Measurements from ENCODE around the gene COG7. TPM values are rescaled to one million over a fixed set of nuclear protein-coding genes. Genes with fewer than 3 reads are reported as not detected.
"Not testable (repeated sequence)": the region's sequence is repeated elsewhere in the genome, so short reads cannot be mapped to it uniquely, and the experiment has no call there.

Gene COG7
- total RNA-seq, 2 experiments from 2014 or later: 20.0 to 21.5 TPM

DNA sequence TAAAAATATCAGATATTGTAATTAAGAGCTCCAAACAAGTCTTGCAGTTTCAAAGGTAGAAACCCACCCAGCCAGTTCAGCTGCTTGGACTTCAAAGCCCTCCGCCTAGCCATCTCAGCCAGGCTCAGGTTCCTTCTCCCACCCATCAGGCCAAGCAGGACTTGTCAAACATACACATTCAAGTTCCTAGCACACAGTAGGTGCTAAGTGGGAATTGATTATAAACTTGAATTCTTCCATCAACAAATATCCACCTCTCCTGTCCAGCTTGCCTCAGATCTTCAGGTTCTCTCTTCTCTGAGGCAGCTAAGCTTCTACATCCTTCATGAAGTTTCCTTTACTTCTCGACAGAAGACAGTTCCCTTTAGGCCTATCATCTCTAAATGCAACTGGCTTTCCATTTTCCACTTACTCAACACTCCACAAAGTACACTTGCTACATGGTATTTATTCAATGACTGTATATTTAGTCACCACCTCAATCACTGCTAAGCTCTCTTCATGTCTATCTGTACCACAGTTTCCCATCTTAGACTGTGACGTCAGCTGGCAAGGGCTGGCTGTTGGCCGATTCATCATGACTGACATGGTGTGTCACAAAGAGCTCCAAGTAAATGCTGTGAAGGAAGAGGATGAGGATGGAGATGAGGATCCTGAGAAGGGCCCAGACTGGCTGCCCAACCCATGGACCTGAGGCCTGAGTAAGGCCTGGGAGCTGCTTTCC, 13.3 kb upstream of the COG7 start:
- CTCF ChIA-PET: interaction anchor here (1.0 kb wide), 1 partner anchor 31 kb away, joined by 3 read pairs; no protein-coding TSS in a partner anchor

GRCh38 chr16:23465179-23465578, 12.2 kb upstream of the COG7 start:
- Mint-ChIP-seq H3K27ac (no peak overlapping the region), H3K4me3 (no peak overlapping the region), H3K27me3 (ENCODE audit: low read depth) (no peaks in the 10 kb centered on the region), H3K36me3 (ENCODE audit: low read depth) (peaks cover 28% of the 10 kb centered on the region), H3K9me3 (ENCODE audit: insufficient read depth) (no peaks in the 10 kb centered on the region), H3K4me1 (ENCODE audit: low read depth) (no peaks in the 10 kb centered on the region)
- DNase-seq: no peak
- CTCF ChIA-PET: no interaction called here
- POLR2A ChIA-PET: no interaction called here
- ATAC-seq: no peak

More for the DNA sequence above, 13.3 kb upstream of the COG7 start:
- Mint-ChIP-seq H3K4me1 (ENCODE audit: low read depth) (no peaks in the 10 kb centered on the region), H3K4me3 (no peak overlapping the region), H3K36me3 (ENCODE audit: low read depth) (peaks cover 30% of the 10 kb centered on the region), H3K27me3 (ENCODE audit: low read depth) (no peaks in the 10 kb centered on the region), H3K9me3 (ENCODE audit: insufficient read depth) (no peaks in the 10 kb centered on the region), H3K27ac (no peak overlapping the region)
- POLR2A ChIA-PET: interaction anchor here (0.5 kb wide), 1 partner anchor 134 kb away, joined by 3 read pairs; no protein-coding TSS in a partner anchor
- DNase-seq (no peak), ATAC-seq (no peak)

DNA sequence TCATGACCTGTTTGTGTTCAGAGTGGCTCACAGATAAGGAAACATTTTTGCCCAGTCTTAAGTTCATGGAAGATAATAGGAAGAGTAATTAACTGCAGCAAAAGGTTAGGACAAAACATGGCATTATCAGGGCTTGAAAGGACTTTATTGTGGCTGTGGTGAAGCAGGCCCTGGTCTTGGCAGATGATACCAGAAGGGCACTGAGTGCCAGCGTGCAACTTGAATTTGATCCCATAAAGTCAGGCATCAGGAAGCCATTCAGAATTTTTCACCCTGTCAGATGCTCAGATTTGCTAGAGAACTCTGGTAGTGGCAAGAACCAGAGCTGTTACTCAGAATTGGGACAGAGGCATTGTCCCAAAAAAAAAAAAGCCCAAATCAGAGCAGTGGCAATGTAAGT, 11.2 kb upstream of the COG7 start:
- Mint-ChIP-seq H3K9me3 (ENCODE audit: insufficient read depth) (no peaks in the 10 kb centered on the region), H3K36me3 (ENCODE audit: low read depth) (peaks cover 19% of the 10 kb centered on the region), H3K27ac (no peak overlapping the region), H3K4me1 (ENCODE audit: low read depth) (no peaks in the 10 kb centered on the region), H3K4me3 (no peak overlapping the region), H3K27me3 (ENCODE audit: low read depth) (no peaks in the 10 kb centered on the region)
- ChIA-PET POLR2A (no interaction called here), CTCF (interaction anchor here (1.0 kb wide), 1 partner anchor 30 kb away, joined by 3 read pairs; no protein-coding TSS in a partner anchor)
- ATAC-seq (no peak), DNase-seq (no peak)

DNA sequence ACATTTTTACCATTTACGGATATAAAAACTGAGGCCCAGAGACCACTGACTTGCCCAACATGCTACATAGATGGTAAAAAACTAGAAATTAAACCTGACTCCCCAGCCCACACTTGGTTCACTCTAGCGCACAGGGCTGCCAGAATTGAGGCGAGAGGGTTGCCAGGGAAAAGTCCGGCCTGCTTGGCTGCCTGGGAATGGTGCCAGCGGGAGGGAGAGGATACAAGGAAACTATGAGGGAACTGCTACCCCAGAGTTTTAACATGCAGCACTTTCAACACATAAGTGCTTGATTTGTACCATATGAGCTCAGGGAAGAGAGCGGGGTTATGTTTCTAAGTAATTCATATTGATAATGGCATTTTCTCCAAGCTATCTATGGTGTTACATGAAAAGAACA, 10.0 kb upstream of the COG7 start:
- not testable (repeated sequence) for H3K27me3 Mint-ChIP-seq (ENCODE audit: low read depth); DNase-seq; H3K27ac Mint-ChIP-seq; H3K4me1 Mint-ChIP-seq (ENCODE audit: low read depth); H3K9me3 Mint-ChIP-seq (ENCODE audit: insufficient read depth); H3K4me3 Mint-ChIP-seq; ATAC-seq
- CTCF ChIA-PET: interaction anchor here (1.0 kb wide), 2 partner anchors 27 to 29 kb away, joined by 3 read pairs; no protein-coding TSS in a partner anchor
- H3K36me3 Mint-ChIP-seq (ENCODE audit: low read depth): peaks cover 13% of the 10 kb centered on the region
- POLR2A ChIA-PET: interaction anchor here (1.0 kb wide), 1 partner anchor 10 kb away, joined by 3 read pairs; the partner anchor contains the start of gene COG7

- no peaks in the 10 kb centered on the region for H3K9me3 Mint-ChIP-seq (ENCODE audit: insufficient read depth)
- peak overlapping the region; percentile 89 for H3K4me3 Mint-ChIP-seq
- peaks cover 18% of the 10 kb centered on the region for H3K4me1 Mint-ChIP-seq (ENCODE audit: low read depth)
- DNase-seq (no peak), ATAC-seq (no peak)
- no peaks in the 10 kb centered on the region for H3K27me3 Mint-ChIP-seq (ENCODE audit: low read depth)
- ChIA-PET POLR2A (interaction anchor here (0.7 to 1.2 kb wide), 3 partner anchors 10 to 64 kb away, joined by 3 to 4 read pairs (median 4); no protein-coding TSS in a partner anchor), CTCF (interaction anchor here (2.6 kb wide), 1 partner anchor 18 kb away, joined by 18 read pairs; no protein-coding TSS in a partner anchor)
- H3K36me3 Mint-ChIP-seq (ENCODE audit: low read depth): no peaks in the 10 kb centered on the region
- peak overlapping the region; percentile 82 for H3K27ac Mint-ChIP-seq
Measured at GRCh38 chr16:23453338-23454052, 506 bp upstream of the COG7 start.

DNA sequence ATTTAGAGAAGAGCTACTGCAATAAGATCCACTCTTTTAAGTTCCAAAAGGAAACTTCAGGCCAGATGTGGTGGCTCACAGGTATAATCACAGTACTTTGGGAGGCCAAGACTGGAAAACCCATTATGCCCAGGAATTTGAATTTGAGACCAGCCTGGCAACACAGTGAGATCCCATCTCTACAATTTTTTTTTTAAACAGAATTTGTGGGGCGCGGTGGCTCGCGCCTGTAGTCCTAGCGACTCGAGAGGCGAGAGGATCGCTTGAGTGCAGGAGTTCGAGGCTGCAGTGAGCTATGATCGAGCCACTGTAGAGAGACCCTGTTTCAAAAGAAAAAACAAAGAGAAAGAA, 793 bp downstream of the COG7 start:
- peaks cover 18% of the 10 kb centered on the region for H3K4me1 Mint-ChIP-seq (ENCODE audit: low read depth)
- POLR2A ChIA-PET: interaction anchor here (0.5 kb wide), 1 partner anchor 607 kb away, joined by 4 read pairs; no protein-coding TSS in a partner anchor
- no peak for DNase-seq

GRCh38 chr16:23448392-23448791, 4.6 kb downstream of the COG7 start:
- DNase-seq (no peak), ATAC-seq (no peak)
- ChIA-PET POLR2A (no interaction called here), CTCF (interaction anchor here (4.8 kb wide), 1 partner anchor 13 kb away, joined by 39 read pairs; no protein-coding TSS in a partner anchor)
- Mint-ChIP-seq H3K27me3 (ENCODE audit: low read depth) (no peaks in the 10 kb centered on the region), H3K4me3 (no peak overlapping the region), H3K27ac (no peak overlapping the region), H3K4me1 (ENCODE audit: low read depth) (peaks cover 19% of the 10 kb centered on the region), H3K9me3 (ENCODE audit: insufficient read depth) (no peaks in the 10 kb centered on the region), H3K36me3 (ENCODE audit: low read depth) (peaks cover 7% of the 10 kb centered on the region)

More for the DNA sequence above, 793 bp downstream of the COG7 start:
- no peak for ATAC-seq
- Mint-ChIP-seq H3K9me3 (ENCODE audit: insufficient read depth) (no peaks in the 10 kb centered on the region), H3K27ac (peak overlapping the region; percentile 82), H3K36me3 (ENCODE audit: low read depth) (no peaks in the 10 kb centered on the region), H3K4me3 (peak overlapping the region; percentile 89), H3K27me3 (ENCODE audit: low read depth) (no peaks in the 10 kb centered on the region)
- CTCF ChIA-PET: interaction anchor here (1.0 to 2.6 kb wide), 3 partner anchors 17 to 19 kb away, joined by 3 to 18 read pairs (median 3); no protein-coding TSS in a partner anchor

DNA sequence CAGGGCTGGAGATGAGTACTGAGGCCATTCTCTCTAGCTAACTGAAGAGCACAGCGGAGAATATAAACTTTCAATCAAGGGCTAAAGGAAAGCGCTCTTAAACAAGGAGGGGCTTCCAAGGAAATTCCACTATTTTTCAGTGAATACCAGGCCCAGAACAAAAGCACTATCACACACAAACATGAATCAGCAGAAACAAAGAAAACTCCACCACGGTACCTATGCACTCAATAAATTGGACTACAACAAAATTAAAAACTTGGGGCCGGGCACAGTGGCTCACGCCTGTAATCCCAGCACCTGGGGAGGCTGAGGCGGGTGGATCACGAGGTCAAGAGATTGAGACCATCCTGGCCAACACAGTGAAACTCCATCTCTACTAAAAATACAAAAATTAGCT, 15.4 kb downstream of the COG7 start:
- ChIA-PET CTCF (interaction anchor here (1.0 to 6.1 kb wide), 6 partner anchors 11 to 542 kb away, joined by 3 to 101 read pairs (median 12); partner anchors contain the start of genes NDUFAB1 and SCNN1G), POLR2A (interaction anchor here (0.5 kb wide), 1 partner anchor 782 kb away, joined by 3 read pairs; no protein-coding TSS in a partner anchor)
- not testable (repeated sequence) for ATAC-seq; DNase-seq; H3K9me3 Mint-ChIP-seq (ENCODE audit: insufficient read depth); H3K27ac Mint-ChIP-seq; H3K4me3 Mint-ChIP-seq; H3K27me3 Mint-ChIP-seq (ENCODE audit: low read depth); H3K4me1 Mint-ChIP-seq (ENCODE audit: low read depth)
- H3K36me3 Mint-ChIP-seq (ENCODE audit: low read depth): peaks cover 19% of the 10 kb centered on the region

DNA sequence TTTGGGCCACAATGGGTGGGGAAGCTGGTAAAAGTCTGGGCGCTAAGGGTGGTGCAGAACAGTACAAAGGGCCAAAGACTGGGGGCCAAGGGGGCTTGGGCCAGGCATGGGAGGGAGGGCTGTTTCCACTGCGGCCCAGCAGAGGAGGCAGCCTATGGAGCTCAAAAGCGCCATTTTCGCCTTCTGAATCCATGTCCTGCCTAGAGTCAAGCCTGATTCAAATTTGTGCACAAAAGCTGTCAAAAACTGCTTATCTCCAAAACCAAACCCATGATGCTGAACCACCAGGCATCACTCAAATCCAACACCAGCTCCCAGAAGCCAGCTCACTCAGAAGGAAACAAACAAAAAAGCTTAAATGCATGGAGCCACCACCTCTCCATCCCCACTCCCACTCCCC, 16.0 kb downstream of the COG7 start:
- CTCF ChIA-PET: interaction anchor here (1.0 to 6.1 kb wide), 9 partner anchors 12 to 542 kb away, joined by 3 to 101 read pairs (median 9); partner anchors contain the start of genes NDUFAB1 and SCNN1G

GRCh38 chr16:23435500-23435899, 17.5 kb downstream of the COG7 start:
- ChIA-PET CTCF (interaction anchor here (0.5 to 6.1 kb wide), 52 partner anchors 8 to 545 kb away, joined by 3 to 101 read pairs (median 4); partner anchors contain the start of genes COG7, EARS2, NDUFAB1 and SCNN1G), POLR2A (no interaction called here)
- H3K4me1 Mint-ChIP-seq (ENCODE audit: low read depth): no peaks in the 10 kb centered on the region
- ATAC-seq: peak; percentile 95
- peak; percentile 81 for DNase-seq
- no peaks in the 10 kb centered on the region for H3K9me3 Mint-ChIP-seq (ENCODE audit: insufficient read depth)
- H3K27me3 Mint-ChIP-seq (ENCODE audit: low read depth): no peaks in the 10 kb centered on the region
- H3K27ac Mint-ChIP-seq: no peak overlapping the region
- H3K36me3 Mint-ChIP-seq (ENCODE audit: low read depth): peaks cover 23% of the 10 kb centered on the region
- no peak overlapping the region for H3K4me3 Mint-ChIP-seq

More for the DNA sequence above, 16.0 kb downstream of the COG7 start:
- DNase-seq (no peak), ATAC-seq (no peak)
- H3K9me3 Mint-ChIP-seq (ENCODE audit: insufficient read depth): no peaks in the 10 kb centered on the region
- H3K36me3 Mint-ChIP-seq (ENCODE audit: low read depth): peaks cover 19% of the 10 kb centered on the region
- H3K4me1 Mint-ChIP-seq (ENCODE audit: low read depth): no peaks in the 10 kb centered on the region
- H3K27ac Mint-ChIP-seq: no peak overlapping the region
- no peaks in the 10 kb centered on the region for H3K27me3 Mint-ChIP-seq (ENCODE audit: low read depth)
- no peak overlapping the region for H3K4me3 Mint-ChIP-seq
- POLR2A ChIA-PET: interaction anchor here (0.5 kb wide), 1 partner anchor 783 kb away, joined by 3 read pairs; no protein-coding TSS in a partner anchor

- H3K36me3 Mint-ChIP-seq (ENCODE audit: low read depth): peaks cover 25% of the 10 kb centered on the region
- no peak for ATAC-seq
Measured at GRCh38 chr16:23434380-23434779, 18.6 kb downstream of the COG7 start.

More at GRCh38 chr16:23434380-23434779, 18.6 kb downstream of the COG7 start:
- ChIA-PET POLR2A (no interaction called here), CTCF (interaction anchor here (0.7 to 6.1 kb wide), 36 partner anchors 10 to 538 kb away, joined by 3 to 101 read pairs (median 4); partner anchors contain the start of genes CHP2, GGA2, NDUFAB1 and SCNN1G)
- Mint-ChIP-seq H3K27me3 (ENCODE audit: low read depth) (no peaks in the 10 kb centered on the region), H3K27ac (no peak overlapping the region), H3K4me1 (ENCODE audit: low read depth) (no peaks in the 10 kb centered on the region), H3K9me3 (ENCODE audit: insufficient read depth) (no peaks in the 10 kb centered on the region), H3K4me3 (no peak overlapping the region)
- DNase-seq: peak; percentile 50
